DMS153 treated with DMSO at 0.1 percent for 48 hours (cell line): Measurements from ENCODE around the gene MRGPRX3.
A peak's percentile ranks its signal among the peaks of the same experiment; 100 is the strongest.

Experiments
- DNase-seq: peaks from one replicate; lab custom pipeline; 2025; ENCODE audit not compliant: unreplicated experiment; lab: John Stamatoyannopoulos, UW

MRGPRX3 gene

GRCh38 chr11:18151581-18151980 is 19.2 kb downstream of the MRGPRX3 start:
- no peak for DNase-seq

- no peak for DNase-seq
These were observed 36.0 kb downstream of the MRGPRX3 start for GRCh38 chr11:18168372-18168771.

GRCh38 chr11:18171377-18172000 is 39.1 kb downstream of the MRGPRX3 start:
- peak; percentile 5 for DNase-seq

GRCh38 chr11:18172666-18173065 is 40.3 kb downstream of the MRGPRX3 start, which contains the start of gene MRGPRX4:
Gene MRGPRX4 (plus strand): TSS chr11:18172837. CDS start chr11:18173257, 420 bp downstream.
- DNase-seq, result no peak

GRCh38 chr11:18173225-18173866 is 41.0 kb downstream of the MRGPRX3 start:
- DNase-seq, result no peak
